GM13977 (cell line): ENCODE measurements around the gene ABRAXAS1.

Source experiments
- DNase-seq: peaks from one replicate; pipeline ENCODE4 v3.0.0; 2012; ENCODE audit warnings: low spot score
- CTCF ChIP-seq: IDR thresholded peaks from 2 replicates; pipeline ENCODE4 v1.5.1; 2012; ENCODE audit warnings: mild to moderate bottlenecking, control low read depth; ENCODE audit not compliant: insufficient read depth; ENCODE audit errors: extremely low read depth, missing control alignments
- in situ Hi-C: fragments of 300-500 bp; cut with MboI; formaldehyde crosslinking; loops from one replicate; pipeline ENCODE4 v1.12.0; 2022; ENCODE audit warnings: low sequenced_read_pairs, low pct_unique_long_range_greater_than_20kb, mixed read lengths, inconsistent platforms; ENCODE audit not compliant: unreplicated experiment

Gene ABRAXAS1

GRCh38 chr4:83489711-83490326, 4.9 kb upstream of the ABRAXAS1 start:
- in situ Hi-C loops = no loop called here
- no peak for DNase-seq
- no peak for TF ChIP-seq CTCF

- no peak for TF ChIP-seq CTCF
- DNase-seq = no peak
These were observed 1.7 kb upstream of the ABRAXAS1 start for GRCh38 chr4:83486457-83487129.

GRCh38 chr4:83473966-83474365, 10.9 kb downstream of the ABRAXAS1 start:
- no peak for DNase-seq
- in situ Hi-C loops = loop anchor here (25.0 kb wide), 1 partner anchor 412 kb away; no protein-coding TSS in a partner anchor
- no peak for TF ChIP-seq CTCF

More at GRCh38 chr4:83486457-83487129, 1.7 kb upstream of the ABRAXAS1 start:
- in situ Hi-C loops = no loop called here

- in situ Hi-C loops = loop anchor here (25.0 kb wide), 1 partner anchor 411 kb away; no protein-coding TSS in a partner anchor
- TF ChIP-seq CTCF = no peak
- DNase-seq = no peak
These were observed 11.5 kb downstream of the ABRAXAS1 start for GRCh38 chr4:83473423-83473822.

GRCh38 chr4:83456184-83456501, 28.8 kb downstream of the ABRAXAS1 start:
- no peak for TF ChIP-seq CTCF
- DNase-seq = no peak
- in situ Hi-C loops = loop anchor here (25.0 kb wide), 1 partner anchor 394 kb away; no protein-coding TSS in a partner anchor

GRCh38 chr4:83455281-83456183, 29.4 kb downstream of the ABRAXAS1 start, which contains the start of the genes HELQ and MRPS18C:
Gene HELQ, minus strand, starts transcription at chr4:83455823. Its CDS starts 130 bp downstream, at chr4:83455693.
Gene MRPS18C, plus strand, starts transcription at chr4:83456058. Its CDS starts 20 bp downstream, at chr4:83456078.
- in situ Hi-C loops = loop anchor here (25.0 kb wide), 1 partner anchor 393 kb away; no protein-coding TSS in a partner anchor
- peak; percentile 23 for TF ChIP-seq CTCF
- peak; percentile 92 for DNase-seq
